CD4-positive, alpha-beta T cell treated with Interleukin-4 for 4 hours (primary cell): ENCODE results near the gene SCN5A.
"Not testable (repeated sequence)": the region's sequence is repeated elsewhere in the genome, so short reads cannot be mapped to it uniquely, and the experiment has no call there.

Source experiments
- DNase-seq: peaks from one replicate; pipeline ENCODE4 v3.0.0-alpha.2; 2020

The SCN5A gene

DNA sequence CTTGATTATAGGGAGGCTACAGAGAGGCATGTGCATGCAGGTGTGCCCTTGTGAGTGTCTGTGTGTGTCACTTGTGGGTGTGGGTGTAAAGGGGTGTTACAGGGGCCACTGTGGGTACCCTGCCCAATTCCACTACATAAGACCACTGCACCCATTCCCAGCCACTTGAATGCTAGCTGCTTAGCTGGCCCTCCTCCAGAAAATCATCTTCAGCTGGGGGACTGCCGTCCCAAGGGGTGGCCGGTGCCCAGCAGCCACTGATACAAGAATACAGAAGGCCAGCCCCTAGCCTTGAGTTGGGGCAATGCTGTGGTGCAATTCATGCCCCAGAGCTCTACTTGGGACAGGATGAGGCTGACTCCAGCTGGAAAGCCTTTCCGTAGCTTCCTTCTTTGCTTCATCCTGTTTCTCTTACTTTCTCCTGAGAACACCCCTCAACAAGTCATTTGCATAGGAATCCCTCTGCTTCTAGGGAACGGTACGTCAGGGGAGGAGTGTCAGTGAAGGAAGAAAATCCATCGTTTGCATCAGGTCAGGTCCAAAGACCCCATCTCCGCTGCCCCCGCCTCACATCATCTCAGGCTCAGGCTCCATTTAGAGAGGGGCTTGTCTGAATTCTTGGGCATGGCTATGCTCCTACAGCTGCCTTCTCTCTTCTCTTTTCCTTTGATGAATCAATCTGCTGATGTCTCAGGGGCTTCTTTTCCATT is 72.0 kb downstream of the SCN5A start:
- DNase-seq, result no peak

DNA sequence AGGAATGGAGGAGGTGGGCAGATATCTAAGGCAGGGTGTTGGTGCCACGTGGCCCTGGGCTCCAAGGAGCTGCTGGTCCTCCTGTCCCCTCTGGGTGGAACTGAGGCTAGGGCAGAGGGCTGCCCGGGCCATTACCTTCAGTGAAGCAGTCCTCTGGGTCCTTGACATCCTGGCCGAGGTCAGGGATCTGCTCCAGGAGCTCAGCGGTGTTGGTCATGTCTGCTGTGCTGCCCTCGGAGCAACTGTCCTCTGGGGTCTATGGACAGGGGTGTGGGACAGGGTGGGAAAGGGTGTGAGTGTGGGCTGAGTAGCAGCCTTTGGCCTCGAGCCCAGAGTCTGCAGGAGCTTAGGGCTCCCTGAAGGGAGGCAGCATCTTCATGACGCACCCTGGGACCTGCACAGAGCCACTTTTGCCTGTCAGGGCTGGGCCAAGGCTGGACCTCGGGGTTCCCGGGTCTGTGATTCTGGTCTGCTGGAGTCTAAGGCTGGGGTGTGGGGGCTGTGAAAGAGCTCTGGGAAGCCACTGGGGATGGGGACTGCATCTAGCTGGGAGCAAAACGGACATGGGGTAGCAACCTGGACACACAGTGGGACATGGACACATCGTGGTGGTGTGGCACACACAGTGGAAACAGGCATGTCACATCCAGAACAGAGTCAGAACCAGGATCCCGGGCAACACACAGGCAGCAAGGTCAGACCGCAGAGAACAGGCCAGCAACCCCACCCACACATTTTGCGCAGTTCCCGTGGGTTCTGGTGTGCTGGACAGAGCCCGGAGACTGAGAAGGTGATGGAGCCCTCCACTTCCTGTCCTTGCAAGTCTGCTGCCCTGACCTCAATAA is 72.7 kb downstream of the SCN5A start:
- no peak for DNase-seq

DNA sequence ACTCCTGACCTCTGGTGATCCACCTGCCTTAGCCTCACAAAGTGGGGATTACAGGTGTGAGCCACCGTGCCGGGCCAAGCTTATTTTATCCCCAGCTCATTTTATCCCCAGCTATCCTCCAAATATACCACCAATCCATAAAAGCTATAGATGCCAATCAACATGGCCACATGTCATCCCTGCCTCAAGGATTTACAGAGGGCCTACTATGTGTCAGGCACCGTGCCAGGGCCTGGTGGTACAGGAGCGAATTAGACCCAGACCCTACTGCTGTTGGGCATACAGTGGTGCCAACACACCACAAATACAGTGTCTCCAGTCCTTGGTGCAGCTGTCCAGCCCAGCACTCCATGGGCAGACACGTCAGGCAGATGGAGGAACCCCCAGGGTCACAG is 73.4 kb downstream of the SCN5A start:
- no peak for DNase-seq

DNA sequence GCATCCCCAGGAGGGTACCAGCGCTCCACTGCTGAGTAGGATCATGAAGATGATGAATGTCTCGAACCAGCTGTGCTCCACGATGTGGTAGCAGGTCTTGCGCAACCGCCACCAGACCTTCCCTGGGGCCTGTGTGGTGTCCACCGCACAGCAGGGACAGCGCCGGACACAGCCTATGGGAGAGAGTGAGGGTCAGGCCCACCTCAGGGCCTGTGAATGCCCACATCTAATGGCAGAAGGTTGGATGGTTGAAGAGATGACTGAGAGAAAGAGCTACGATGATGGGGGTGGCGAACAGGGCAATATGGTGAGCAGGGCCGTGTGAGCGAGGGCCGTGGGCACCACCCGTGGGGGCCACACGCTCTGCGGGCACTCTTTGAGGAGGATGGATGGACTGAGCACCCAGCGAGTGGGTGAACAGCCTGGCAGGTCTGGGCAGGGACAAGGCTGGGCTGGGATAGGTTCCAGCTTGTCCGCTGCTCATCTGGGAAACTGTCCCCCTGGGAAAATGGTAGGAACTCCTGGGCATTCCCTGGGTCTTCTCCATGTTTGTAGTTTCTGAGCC is 74.1 kb downstream of the SCN5A start:
- no peak for DNase-seq

GRCh38 chr3:38574411-38575278 is 74.8 kb downstream of the SCN5A start:
- DNase-seq, result no peak

DNA sequence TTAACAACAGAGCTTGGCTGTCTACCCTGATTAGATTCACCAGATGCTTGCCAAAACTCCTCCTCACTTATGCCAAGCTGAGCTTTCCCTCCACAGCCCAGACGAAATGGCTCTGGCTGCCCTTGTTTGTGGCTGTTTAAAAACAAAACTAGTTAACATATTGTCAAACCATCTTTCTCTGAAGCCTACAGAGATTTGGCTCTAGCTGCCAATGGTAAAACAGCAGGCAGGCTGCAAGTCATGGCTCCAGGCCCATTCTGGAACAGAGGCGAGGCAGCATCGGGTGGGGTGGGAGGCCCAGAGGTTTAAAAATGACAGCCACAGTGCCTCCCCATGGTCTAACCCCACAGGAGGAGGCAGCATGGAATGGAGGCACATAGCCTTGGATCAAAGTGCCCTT is 75.9 kb downstream of the SCN5A start:
- DNase-seq, result no peak

DNA sequence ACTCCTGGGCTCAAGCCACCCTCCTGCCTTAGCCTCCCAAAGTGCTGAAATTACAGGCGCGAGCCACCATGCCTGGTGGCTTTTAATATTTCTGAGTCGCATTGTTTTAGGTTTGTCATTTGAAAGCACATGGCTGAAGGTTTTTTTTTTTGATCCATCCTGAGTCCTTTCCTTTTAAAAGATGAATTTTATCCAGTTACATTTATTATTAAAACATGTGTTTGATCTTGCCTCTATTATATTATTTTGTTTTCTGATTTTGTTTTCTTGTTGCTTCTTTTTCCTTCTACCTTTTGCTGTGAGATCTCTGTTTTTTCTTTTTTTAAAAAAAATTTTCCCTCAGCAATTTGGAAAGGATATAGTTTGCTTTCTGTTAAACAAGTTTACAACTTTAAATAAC is 76.4 kb downstream of the SCN5A start:
- no peak for DNase-seq

DNA sequence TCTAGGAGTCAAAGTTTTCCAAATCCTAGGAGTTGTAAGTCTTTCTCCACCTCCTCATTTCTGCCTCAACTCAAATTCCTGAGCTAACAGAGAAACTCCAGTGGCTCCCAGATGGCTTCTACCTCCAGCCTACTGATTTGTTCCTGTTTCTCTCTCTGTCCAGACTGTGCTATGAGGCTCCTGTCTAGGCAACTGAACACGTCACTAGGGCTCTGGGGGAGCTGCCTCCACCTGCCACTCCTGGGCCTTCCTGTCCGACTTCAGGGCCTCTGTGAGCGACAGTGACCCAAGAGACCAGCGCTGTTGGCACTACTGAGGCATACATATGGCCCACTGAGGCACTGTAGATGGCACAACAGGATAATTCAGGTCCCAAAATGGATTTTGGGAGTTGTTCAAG is 82.0 kb downstream of the SCN5A start:
- DNase-seq, result no peak

- not testable (repeated sequence) for DNase-seq
Observed at GRCh38 chr3:38566794-38567193, 82.7 kb downstream of the SCN5A start.

DNA sequence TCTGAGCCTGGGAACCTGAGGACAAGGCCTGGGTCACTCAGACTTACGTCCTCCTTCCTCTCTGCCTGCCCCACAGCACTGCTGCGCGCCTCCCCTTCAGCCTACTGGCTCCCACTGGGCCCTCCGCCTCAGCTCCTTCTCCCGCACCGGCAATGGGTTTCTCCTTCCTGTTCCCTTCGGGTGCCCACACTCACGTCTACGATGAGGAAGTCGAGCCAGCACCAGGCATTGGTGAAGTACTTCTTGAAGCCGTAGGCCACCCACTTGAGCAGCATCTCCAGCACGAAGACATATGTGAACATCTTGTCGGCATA is 83.3 kb downstream of the SCN5A start:
- DNase-seq, result no peak

DNA sequence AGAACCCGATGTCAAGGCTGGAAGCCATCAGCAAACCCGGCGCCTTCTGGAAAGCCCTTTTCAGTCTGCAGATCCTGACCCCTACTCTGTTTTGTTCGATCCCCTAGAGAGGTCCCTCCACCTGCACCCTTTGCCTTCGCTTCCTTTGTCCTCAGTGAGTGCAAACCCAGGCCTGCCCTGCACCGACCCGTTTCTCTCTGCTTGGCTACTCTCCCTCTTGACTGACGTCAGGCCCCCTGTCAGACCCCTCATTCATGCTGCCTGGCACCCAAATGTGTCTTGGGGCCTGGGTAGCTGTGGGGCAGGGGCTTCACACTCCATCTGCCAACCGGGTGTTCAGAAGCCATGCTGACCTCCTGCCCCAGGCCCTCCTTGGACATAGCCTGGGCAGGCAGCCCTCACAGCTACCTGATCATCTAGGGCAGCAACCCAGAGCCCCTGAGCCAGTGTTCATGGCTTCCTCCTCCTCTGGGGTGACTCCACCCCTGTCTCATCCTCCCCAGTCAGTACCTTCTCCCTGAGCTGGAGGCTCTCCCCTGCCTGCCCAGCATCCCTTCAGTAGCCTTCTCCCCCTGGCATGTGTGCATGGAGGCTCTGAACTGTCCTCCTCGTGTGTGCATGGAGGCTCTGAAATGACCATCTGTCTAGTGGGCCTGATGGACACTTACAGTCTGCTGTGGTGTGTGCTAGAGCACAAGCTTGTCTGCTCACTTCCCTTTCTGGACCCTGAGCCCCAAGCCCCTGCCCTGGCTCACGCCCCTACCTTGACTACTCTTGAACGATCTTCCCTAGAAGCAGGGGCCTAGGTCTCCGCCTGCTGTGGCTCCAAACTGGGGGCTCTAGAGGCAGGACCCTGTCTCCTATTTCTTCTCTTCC is 83.9 kb downstream of the SCN5A start:
- DNase-seq, result no peak

DNA sequence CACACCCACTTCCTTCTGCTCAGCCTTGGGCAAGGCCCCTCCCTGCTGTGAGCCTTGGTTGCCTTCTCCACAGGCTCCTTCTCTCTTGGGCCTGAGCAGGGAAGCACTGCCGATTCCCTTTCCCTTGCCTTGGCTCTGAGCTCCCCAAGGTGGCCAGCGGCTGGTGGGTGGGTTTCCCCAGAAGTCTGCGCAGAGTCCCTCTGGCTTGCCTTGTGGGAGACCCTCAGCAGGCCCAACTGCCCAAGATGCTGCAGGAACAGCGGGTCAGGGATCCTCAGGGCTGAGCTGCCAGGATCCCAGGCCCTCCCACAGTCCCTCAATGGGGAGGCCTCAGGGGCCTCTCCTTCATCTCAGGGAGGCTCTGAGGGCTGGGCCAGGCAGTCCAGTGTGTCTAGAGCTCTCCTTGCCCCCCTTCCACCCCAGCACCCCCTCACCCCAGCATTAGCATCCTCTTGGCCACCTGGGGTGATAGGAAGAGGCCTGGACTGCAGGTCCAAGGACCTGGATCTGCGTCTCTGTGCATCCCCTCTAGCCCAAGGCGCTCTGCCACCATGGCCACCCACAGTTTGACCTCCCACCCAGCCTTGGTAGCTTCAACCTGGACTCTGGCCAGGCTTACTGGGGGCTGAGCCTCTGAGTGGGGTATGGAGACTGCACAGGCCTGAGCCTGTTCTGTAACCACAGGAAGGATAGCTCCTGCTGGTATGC is 84.7 kb downstream of the SCN5A start:
- DNase-seq, result no peak

GRCh38 chr3:38563886-38564270 is 85.6 kb downstream of the SCN5A start:
- DNase-seq, result no peak

GRCh38 chr3:38563070-38563885 is 86.2 kb downstream of the SCN5A start:
- no peak for DNase-seq

DNA sequence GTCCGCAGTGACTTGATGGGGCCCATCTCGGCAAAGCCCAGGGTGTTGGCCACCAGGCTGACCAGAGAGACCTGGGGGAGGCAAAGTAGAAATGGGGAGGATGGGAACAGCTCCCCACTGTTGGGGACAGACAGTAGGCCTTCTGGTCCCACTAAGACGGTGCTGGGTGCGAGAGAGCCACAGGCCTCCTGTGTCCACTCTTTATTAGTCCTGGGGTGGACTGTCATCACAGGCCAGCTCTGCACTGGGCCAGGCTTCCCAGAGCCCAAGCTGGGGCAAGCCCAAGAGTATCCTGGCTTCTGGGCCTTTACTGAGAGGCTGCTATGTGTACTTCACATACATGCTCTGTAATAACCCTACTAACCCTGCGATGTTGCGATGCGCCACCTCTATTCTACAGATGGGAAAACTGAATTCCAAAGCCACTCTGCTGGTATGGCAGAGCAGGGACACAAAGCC is 87.0 kb downstream of the SCN5A start:
- no peak for DNase-seq

- DNase-seq, result no peak
Observed at GRCh38 chr3:38561746-38562466, 87.6 kb downstream of the SCN5A start.

- DNase-seq, result no peak
Observed at GRCh38 chr3:38560996-38561717, 88.3 kb downstream of the SCN5A start.

- no peak for DNase-seq
Observed at GRCh38 chr3:38560284-38560683, 89.2 kb downstream of the SCN5A start.

DNA sequence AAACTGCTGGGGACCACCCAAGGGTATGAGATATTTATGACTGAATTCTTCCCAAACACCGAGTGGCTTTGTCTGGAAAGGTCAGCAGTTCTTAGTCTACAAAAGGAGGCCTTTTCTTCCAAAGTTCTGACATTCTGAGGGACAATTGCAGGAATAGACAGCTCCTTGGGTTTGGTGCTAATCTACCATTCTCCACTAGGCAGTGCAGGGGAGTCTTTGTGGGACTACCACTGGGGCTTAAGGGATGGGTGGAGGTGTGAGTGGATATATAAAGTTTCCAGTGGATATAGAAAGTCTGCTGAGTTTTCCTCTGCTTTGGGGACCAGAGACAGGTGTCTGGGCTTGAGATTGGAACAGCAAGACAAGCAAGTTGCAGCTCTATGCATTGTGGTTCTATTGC is 90.6 kb downstream of the SCN5A start:
- no peak for DNase-seq
